Suprapubic skin (tissue), 4 donors: ENCODE results near the gene TNRC6B.

Experiments used
- EP300 ChIP-seq: sonication (generic); formaldehyde crosslinking; IDR thresholded peaks from one replicate; pipeline ENCODE4 v1.6.1; 2017; ENCODE audit warnings: antibody characterized with exemption
- POLR2A ChIP-seq, 2 donors: fragments of 450-650 bp; IDR thresholded peaks; one replicate each; pipeline ENCODE4 v1.6.1; 2017; ENCODE audit warnings: antibody characterized with exemption in 2 of 2, mild to moderate bottlenecking in 2 of 2, moderate library complexity in 2 of 2
- POLR2AphosphoS5 ChIP-seq, 3 donors: sonication (generic); formaldehyde crosslinking; IDR thresholded peaks; one replicate each; pipeline ENCODE4 v1.6.1; 2017; ENCODE audit warnings: antibody characterized with exemption in 3 of 3
- TF ChIP-seq, protein P1 (sequence below), 2 donors: fragments of 200-600 bp in 1 of 2; fragments of 450-650 bp in 1 of 2; sonication (generic) in 1 of 2; IDR thresholded peaks; one replicate each; pipeline ENCODE4 v1.5.1; 2016 to 2019; ENCODE audit warnings: antibody characterized with exemption in 2 of 2, mild to moderate bottlenecking in 1 of 2, moderate library complexity in 1 of 2

DNA sequence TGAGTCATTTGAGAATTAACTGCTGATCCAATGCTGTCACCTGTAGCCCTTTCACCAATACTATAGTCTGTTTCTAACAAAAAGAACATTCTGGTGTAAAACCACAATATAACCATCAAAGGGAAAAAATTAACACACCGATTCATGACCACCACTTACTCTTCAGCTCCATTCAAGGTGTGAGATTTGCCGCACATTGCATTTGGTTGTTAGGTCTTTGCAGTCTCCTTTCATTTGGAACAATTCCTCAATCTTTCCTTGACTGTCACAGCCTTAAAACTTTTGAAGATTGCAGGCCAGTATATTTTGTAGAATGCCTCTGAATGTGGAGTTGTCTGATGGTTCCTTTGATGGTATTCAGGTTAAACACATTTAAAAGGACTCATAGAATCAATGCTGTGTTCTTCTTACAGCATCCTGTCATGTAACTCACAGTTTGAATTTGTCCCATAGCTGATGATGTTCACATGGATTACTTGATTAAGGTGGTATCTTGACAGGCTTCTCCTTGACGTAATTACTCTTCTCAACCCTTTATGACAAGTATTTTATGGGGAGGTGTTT lies 63.6 kb downstream of the TNRC6B start:
- TF ChIP-seq POLR2A (IDR thresholded peaks at IDR 0.05) = no peak
- TF ChIP-seq, protein P1, sequence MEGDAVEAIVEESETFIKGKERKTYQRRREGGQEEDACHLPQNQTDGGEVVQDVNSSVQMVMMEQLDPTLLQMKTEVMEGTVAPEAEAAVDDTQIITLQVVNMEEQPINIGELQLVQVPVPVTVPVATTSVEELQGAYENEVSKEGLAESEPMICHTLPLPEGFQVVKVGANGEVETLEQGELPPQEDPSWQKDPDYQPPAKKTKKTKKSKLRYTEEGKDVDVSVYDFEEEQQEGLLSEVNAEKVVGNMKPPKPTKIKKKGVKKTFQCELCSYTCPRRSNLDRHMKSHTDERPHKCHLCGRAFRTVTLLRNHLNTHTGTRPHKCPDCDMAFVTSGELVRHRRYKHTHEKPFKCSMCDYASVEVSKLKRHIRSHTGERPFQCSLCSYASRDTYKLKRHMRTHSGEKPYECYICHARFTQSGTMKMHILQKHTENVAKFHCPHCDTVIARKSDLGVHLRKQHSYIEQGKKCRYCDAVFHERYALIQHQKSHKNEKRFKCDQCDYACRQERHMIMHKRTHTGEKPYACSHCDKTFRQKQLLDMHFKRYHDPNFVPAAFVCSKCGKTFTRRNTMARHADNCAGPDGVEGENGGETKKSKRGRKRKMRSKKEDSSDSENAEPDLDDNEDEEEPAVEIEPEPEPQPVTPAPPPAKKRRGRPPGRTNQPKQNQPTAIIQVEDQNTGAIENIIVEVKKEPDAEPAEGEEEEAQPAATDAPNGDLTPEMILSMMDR (IDR thresholded peaks at IDR 0.05) = no peak
- no peak for TF ChIP-seq EP300
- no peak for TF ChIP-seq POLR2AphosphoS5 (IDR thresholded peaks at IDR 0.05)
